Measurements from ENCODE around the gene MYO7B.

GRCh38 chr2:127678991-127679390, 143.5 kb downstream of the MYO7B start:
- TF ChIP-seq CTCF (IDR thresholded peaks at IDR 0.05) (no peak), POLR2A (IDR thresholded peaks at IDR 0.05) (no peak), EP300 (IDR thresholded peaks at IDR 0.05) (no peak)

All from tibial nerve (tissue), 4 donors.